HFF-Myc (cell line): ENCODE measurements around the gene ZSWIM6.

Source experiments
- DNase-seq: peaks from one replicate; pipeline ENCODE4 v3.0.0-alpha.2; 2011; ENCODE audit warnings: low read depth; ENCODE audit errors: extremely low read depth
- H3K4me3 ChIP-seq: replicated peaks from 2 replicates; pipeline ENCODE4 v1.5.1; 2011; ENCODE audit warnings: low read depth, mild to moderate bottlenecking, control low read depth, low read length
- CTCF ChIP-seq: IDR thresholded peaks from 2 replicates; pipeline ENCODE4 v1.5.1; 2012; ENCODE audit warnings: mild to moderate bottlenecking, low read depth, low read length, control low read depth; ENCODE audit errors: missing control alignments

Gene ZSWIM6

GRCh38 chr5:61467766-61468482 lies 135.9 kb downstream of the ZSWIM6 start:
- no peak for TF ChIP-seq CTCF
- H3K4me3 ChIP-seq: no peak overlapping the region
- DNase-seq: peak; percentile 2

GRCh38 chr5:61468483-61468865 lies 136.4 kb downstream of the ZSWIM6 start:
- no peak for DNase-seq
- no peak overlapping the region for H3K4me3 ChIP-seq
- TF ChIP-seq CTCF: peak; percentile 19

GRCh38 chr5:61471352-61471751 lies 139.3 kb downstream of the ZSWIM6 start:
- no peak for DNase-seq
- H3K4me3 ChIP-seq: no peak overlapping the region
- no peak for TF ChIP-seq CTCF

GRCh38 chr5:61472172-61472958 lies 140.3 kb downstream of the ZSWIM6 start:
- no peak for TF ChIP-seq CTCF
- H3K4me3 ChIP-seq: no peak overlapping the region
- DNase-seq: no peak

GRCh38 chr5:61474746-61475145 lies 142.7 kb downstream of the ZSWIM6 start:
- TF ChIP-seq CTCF: no peak
- DNase-seq: no peak
- no peak overlapping the region for H3K4me3 ChIP-seq

- no peak overlapping the region for H3K4me3 ChIP-seq
- no peak for TF ChIP-seq CTCF
Observed at GRCh38 chr5:61477788-61478187, 145.7 kb downstream of the ZSWIM6 start.

More at GRCh38 chr5:61477788-61478187, 145.7 kb downstream of the ZSWIM6 start:
- DNase-seq: no peak
